Measurements from ENCODE around the gene SMARCAD1. TPM values are rescaled to one million over a fixed set of nuclear protein-coding genes. Genes with fewer than 3 reads are reported as not detected.

The SMARCAD1 gene
- total RNA-seq, 2 experiments from 2014 or later: 10.7 TPM

DNA sequence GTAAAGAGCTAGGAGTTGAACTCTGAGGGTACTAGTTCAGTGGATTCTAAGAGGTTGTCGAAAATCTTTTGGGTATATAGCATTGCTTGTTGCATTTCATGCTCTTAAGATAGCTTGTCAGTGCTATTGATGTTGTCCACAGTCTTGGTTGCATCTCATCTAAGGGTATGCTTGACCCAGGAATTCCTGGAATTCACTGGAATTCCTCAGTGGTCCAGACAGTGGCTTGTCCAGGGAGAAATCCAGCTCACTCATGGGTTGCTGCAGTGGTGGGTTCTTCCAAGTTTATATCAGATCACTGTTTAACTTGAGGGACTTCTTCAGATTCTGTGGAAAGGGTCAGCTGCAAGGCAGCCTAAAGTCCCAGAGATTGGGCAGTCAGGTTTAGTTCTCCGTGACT lies 29.8 kb upstream of the SMARCAD1 start:
- no peaks in the 10 kb centered on the region for H3K9me3 Mint-ChIP-seq
- intact Hi-C loops (cut with DNase I, micrococcal nuclease): no loop called here
- no peaks in the 10 kb centered on the region for H3K4me1 ChIP-seq (ENCODE audit: insufficient read depth, low read length)
- H3K27ac ChIP-seq (ENCODE audit: low read depth in 1 of 2, low read length in 2 of 2): no peak overlapping the region
- no peak overlapping the region for H3K4me3 ChIP-seq (ENCODE audit: low read length)
- no peak overlapping the region for H3K4me3 Mint-ChIP-seq
- DNase-seq (no peak), ATAC-seq (ENCODE audit: poor library complexity) (no peak)
- CTCF ChIA-PET: no interaction called here
- no peaks in the 10 kb centered on the region for H3K36me3 ChIP-seq (ENCODE audit: insufficient read depth, low read length)
- no peaks in the 10 kb centered on the region for H3K4me1 Mint-ChIP-seq (ENCODE audit: low read depth)
- no peaks in the 10 kb centered on the region for H3K36me3 Mint-ChIP-seq (ENCODE audit: low read depth)
- POLR2A ChIA-PET: no interaction called here
- peaks cover 15% of the 10 kb centered on the region for H3K27me3 Mint-ChIP-seq
- H3K27me3 ChIP-seq (ENCODE audit: control insufficient read depth in 1 of 2, insufficient read depth in 2 of 2, low read length in 2 of 2): peaks cover 0 to 4% of the 10 kb centered on the region in 2 experiments
- H3K27ac Mint-ChIP-seq: no peak overlapping the region
- H3K9me3 ChIP-seq (ENCODE audit: control insufficient read depth in 1 of 2, insufficient read depth in 1 of 2, low read length in 2 of 2): no peaks in the 10 kb centered on the region
- TF ChIP-seq, protein P1, sequence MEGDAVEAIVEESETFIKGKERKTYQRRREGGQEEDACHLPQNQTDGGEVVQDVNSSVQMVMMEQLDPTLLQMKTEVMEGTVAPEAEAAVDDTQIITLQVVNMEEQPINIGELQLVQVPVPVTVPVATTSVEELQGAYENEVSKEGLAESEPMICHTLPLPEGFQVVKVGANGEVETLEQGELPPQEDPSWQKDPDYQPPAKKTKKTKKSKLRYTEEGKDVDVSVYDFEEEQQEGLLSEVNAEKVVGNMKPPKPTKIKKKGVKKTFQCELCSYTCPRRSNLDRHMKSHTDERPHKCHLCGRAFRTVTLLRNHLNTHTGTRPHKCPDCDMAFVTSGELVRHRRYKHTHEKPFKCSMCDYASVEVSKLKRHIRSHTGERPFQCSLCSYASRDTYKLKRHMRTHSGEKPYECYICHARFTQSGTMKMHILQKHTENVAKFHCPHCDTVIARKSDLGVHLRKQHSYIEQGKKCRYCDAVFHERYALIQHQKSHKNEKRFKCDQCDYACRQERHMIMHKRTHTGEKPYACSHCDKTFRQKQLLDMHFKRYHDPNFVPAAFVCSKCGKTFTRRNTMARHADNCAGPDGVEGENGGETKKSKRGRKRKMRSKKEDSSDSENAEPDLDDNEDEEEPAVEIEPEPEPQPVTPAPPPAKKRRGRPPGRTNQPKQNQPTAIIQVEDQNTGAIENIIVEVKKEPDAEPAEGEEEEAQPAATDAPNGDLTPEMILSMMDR (IDR thresholded peaks at IDR 0.05): no peak

- Mint-ChIP-seq H3K36me3 (ENCODE audit: low read depth) (no peaks in the 10 kb centered on the region), H3K27me3 (peaks cover 10% of the 10 kb centered on the region), H3K27ac (no peak overlapping the region), H3K4me1 (ENCODE audit: low read depth) (no peaks in the 10 kb centered on the region), H3K4me3 (no peak overlapping the region), H3K9me3 (no peaks in the 10 kb centered on the region)
- Histone ChIP-seq H3K27ac (ENCODE audit: low read depth in 1 of 2, low read length in 2 of 2) (no peak overlapping the region), H3K36me3 (ENCODE audit: insufficient read depth, low read length) (no peaks in the 10 kb centered on the region), H3K4me1 (ENCODE audit: insufficient read depth, low read length) (no peaks in the 10 kb centered on the region), H3K9me3 (ENCODE audit: control insufficient read depth in 1 of 2, insufficient read depth in 1 of 2, low read length in 2 of 2) (no peaks in the 10 kb centered on the region), H3K27me3 (ENCODE audit: control insufficient read depth in 1 of 2, insufficient read depth in 2 of 2, low read length in 2 of 2) (no peaks in the 10 kb centered on the region), H3K4me3 (ENCODE audit: low read length) (no peak overlapping the region)
- DNase-seq (no peak), ATAC-seq (ENCODE audit: poor library complexity) (no peak)
- intact Hi-C loops (cut with DNase I, micrococcal nuclease): no loop called here
- TF ChIP-seq, protein P1 (IDR thresholded peaks at IDR 0.05): no peak
- POLR2A ChIA-PET: no interaction called here
- CTCF ChIA-PET: no interaction called here
These were observed 25.9 kb upstream of the SMARCAD1 start for GRCh38 chr4:94181815-94182214.

GRCh38 chr4:94202769-94203168 lies 4.9 kb upstream of the SMARCAD1 start:
- TF ChIP-seq, protein P1 (IDR thresholded peaks at IDR 0.05): no peak
- H3K36me3 ChIP-seq (ENCODE audit: insufficient read depth, low read length): no peaks in the 10 kb centered on the region
- H3K27ac ChIP-seq (ENCODE audit: low read depth in 1 of 2, low read length in 2 of 2): no peak overlapping the region
- intact Hi-C loops (cut with DNase I, micrococcal nuclease): no loop called here
- H3K4me3 ChIP-seq (ENCODE audit: low read length): no peak overlapping the region
- H3K4me1 ChIP-seq (ENCODE audit: insufficient read depth, low read length): peaks cover 4% of the 10 kb centered on the region
- ATAC-seq (ENCODE audit: poor library complexity) (no peak), DNase-seq (no peak)
- Mint-ChIP-seq H3K4me3 (no peak overlapping the region), H3K36me3 (ENCODE audit: low read depth) (peaks cover 6% of the 10 kb centered on the region), H3K27ac (no peak overlapping the region), H3K27me3 (peaks cover 31% of the 10 kb centered on the region), H3K4me1 (ENCODE audit: low read depth) (peaks cover 16% of the 10 kb centered on the region), H3K9me3 (peaks cover 2% of the 10 kb centered on the region)
- ChIA-PET CTCF (no interaction called here), POLR2A (no interaction called here)
- H3K27me3 ChIP-seq (ENCODE audit: control insufficient read depth in 1 of 2, insufficient read depth in 2 of 2, low read length in 2 of 2): peaks cover 0 to 13% of the 10 kb centered on the region in 2 experiments
- H3K9me3 ChIP-seq (ENCODE audit: control insufficient read depth in 1 of 2, insufficient read depth in 1 of 2, low read length in 2 of 2): peaks cover 0 to 11% of the 10 kb centered on the region in 2 experiments

Measured in CD4-positive, alpha-beta T cell (primary cell).